ENCODE results near the gene MCRIP1. TPM values are rescaled to one million over a fixed set of nuclear protein-coding genes. Genes with fewer than 3 reads are reported as not detected.

Gene MCRIP1, protein sequence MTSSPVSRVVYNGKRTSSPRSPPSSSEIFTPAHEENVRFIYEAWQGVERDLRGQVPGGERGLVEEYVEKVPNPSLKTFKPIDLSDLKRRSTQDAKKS
- total RNA-seq, result 100 to 1,000 TPM in 1 of 2 donors, 10 to 100 TPM in 1; 51.0 to 146 TPM
- polyA plus RNA-seq (ENCODE audit: insufficient read length in 2 of 2), result 100 to 1,000 TPM; 216 to 234 TPM
- long read RNA-seq, donor 1, transcript MCRIP1-203 (6 exons, 925 nt), result minor isoform, 23 of 131 reads
- long read RNA-seq, donor 1, transcript MCRIP1-207 (4 exons, 2,775 nt), result minor isoform, 16 of 131 reads
- long read RNA-seq, donor 1, transcript MCRIP1-201 (5 exons, 1,209 nt), result major isoform, 79 of 131 reads
- long read RNA-seq, donor 1, partial matches to known transcripts, result 0 of 131 reads
- long read RNA-seq, donor 1, other reads (novel, unspliced or antisense), result 0 of 131 reads
- long read RNA-seq, donor 2, transcript MCRIP1-203 (6 exons, 925 nt), result minor isoform, 9 of 47 reads
- long read RNA-seq, donor 2, transcript MCRIP1-207 (4 exons, 2,775 nt), result minor isoform, 5 of 47 reads
- long read RNA-seq, donor 2, transcript MCRIP1-201 (5 exons, 1,209 nt), result major isoform, 24 of 47 reads
- long read RNA-seq, donor 2, partial matches to known transcripts, result 6 of 47 reads
- long read RNA-seq, donor 2, other reads (novel, unspliced or antisense), result 0 of 47 reads
- long read RNA-seq, donor 3, transcript MCRIP1-203 (6 exons, 925 nt), result minor isoform, 6 of 53 reads
- long read RNA-seq, donor 3, transcript MCRIP1-207 (4 exons, 2,775 nt), result minor isoform, 5 of 53 reads
- long read RNA-seq, donor 3, transcript MCRIP1-201 (5 exons, 1,209 nt), result major isoform, 30 of 53 reads
- long read RNA-seq, donor 3, partial matches to known transcripts, result 7 of 53 reads
- long read RNA-seq, donor 3, other reads (novel, unspliced or antisense), result 0 of 53 reads
- long read RNA-seq, donor 4, transcript MCRIP1-203 (6 exons, 925 nt), result minor isoform, 17 of 119 reads
- long read RNA-seq, donor 4, transcript MCRIP1-207 (4 exons, 2,775 nt), result minor isoform, 6 of 119 reads
- long read RNA-seq, donor 4, transcript MCRIP1-210 (4 exons, 577 nt), result minor isoform, 6 of 119 reads
- long read RNA-seq, donor 4, transcript MCRIP1-201 (5 exons, 1,209 nt), result major isoform, 75 of 119 reads
- long read RNA-seq, donor 4, partial matches to known transcripts, result 7 of 119 reads
- long read RNA-seq, donor 4, other reads (novel, unspliced or antisense), result 0 of 119 reads

- WGBS (ENCODE audit: insufficient coverage), result under 1% methylated on average over 74 of the region's 76 CpGs
- peak within 1 kb of the TSS; percentile 88 for H3K4me3 ChIP-seq (ENCODE audit: low read depth, low read length)
- no peaks in the 10 kb centered on the region for H3K27me3 ChIP-seq (ENCODE audit: control insufficient read depth, insufficient read depth, low read length)
- peak within 1 kb of the TSS; percentile 79 for H3K27ac ChIP-seq (ENCODE audit: low read depth, low read length)
- H3K36me3 ChIP-seq (ENCODE audit: control insufficient read depth, insufficient read depth, low read length), result peaks cover 32% of the 10 kb centered on the region
- DNase-seq (ENCODE audit: low read depth in 4 of 6, low spot score in 6 of 6), result peak; percentile 54 to 97 (median 83)
- H3K9me3 ChIP-seq (ENCODE audit: control insufficient read depth, insufficient read depth, low read length), result no peaks in the 10 kb centered on the region
- peaks cover 33% of the 10 kb centered on the region for H3K4me1 ChIP-seq (ENCODE audit: control insufficient read depth, insufficient read depth, low read length)
Measured at GRCh38 chr17:81833160-81833920, at the start of gene MCRIP1. Gene MCRIP1, minus strand, starts transcription at chr17:81833291. Its CDS starts 8,785 bp downstream, at chr17:81824506.

DNA sequence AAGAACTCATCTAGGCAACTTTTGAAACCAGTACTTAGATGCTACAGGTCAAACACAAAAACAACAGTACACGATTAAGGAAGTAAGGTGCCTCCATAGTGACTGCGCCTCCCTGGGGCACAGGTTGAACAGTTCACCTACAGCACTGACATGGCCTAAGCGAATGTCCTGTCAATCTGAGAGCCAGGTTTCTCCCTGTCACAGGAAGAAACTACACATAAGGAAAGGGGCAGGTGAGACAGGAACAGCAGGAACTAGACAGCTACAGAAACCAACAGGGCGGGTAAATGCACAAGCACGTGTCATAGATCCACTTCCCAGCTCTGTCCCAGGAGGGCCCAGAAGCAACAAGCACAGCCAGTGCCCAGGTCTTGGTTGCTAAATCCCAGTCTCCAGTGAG is 46.0 kb upstream of the MCRIP1 start:
- no peak for DNase-seq (ENCODE audit: low read depth in 4 of 6, low spot score in 6 of 6)
- Histone ChIP-seq H3K9me3 (ENCODE audit: control insufficient read depth, insufficient read depth, low read length) (no peaks in the 10 kb centered on the region), H3K27ac (ENCODE audit: low read depth, low read length) (no peak overlapping the region), H3K4me1 (ENCODE audit: control insufficient read depth, insufficient read depth, low read length) (no peaks in the 10 kb centered on the region), H3K27me3 (ENCODE audit: control insufficient read depth, insufficient read depth, low read length) (no peaks in the 10 kb centered on the region), H3K4me3 (ENCODE audit: low read depth, low read length) (no peak overlapping the region), H3K36me3 (ENCODE audit: control insufficient read depth, insufficient read depth, low read length) (peaks cover 52% of the 10 kb centered on the region)
- WGBS (ENCODE audit: insufficient coverage), result 97% methylated on average over 3 of the region's 5 CpGs

DNA sequence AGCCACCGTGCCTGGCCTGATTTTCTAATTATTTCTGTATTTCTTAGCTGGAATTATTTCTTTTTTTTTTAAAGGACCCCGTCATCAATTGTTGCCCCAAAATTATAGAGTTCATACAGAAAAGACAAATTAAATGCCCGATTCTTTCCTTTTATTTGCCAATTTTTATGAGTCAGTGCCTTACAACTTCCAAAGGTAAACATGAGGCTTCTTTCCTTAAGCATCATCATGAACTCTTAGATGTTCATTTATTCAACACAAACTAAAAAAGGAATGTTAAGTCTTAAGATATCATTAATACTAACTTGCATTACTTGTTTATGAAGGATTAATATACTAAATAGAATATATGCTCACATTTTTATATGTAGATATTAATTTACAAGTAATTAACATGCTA is 45.2 kb upstream of the MCRIP1 start:
- Histone ChIP-seq H3K27ac (ENCODE audit: low read depth, low read length) (no peak overlapping the region), H3K4me3 (ENCODE audit: low read depth, low read length) (no peak overlapping the region), H3K9me3 (ENCODE audit: control insufficient read depth, insufficient read depth, low read length) (no peaks in the 10 kb centered on the region), H3K4me1 (ENCODE audit: control insufficient read depth, insufficient read depth, low read length) (no peaks in the 10 kb centered on the region), H3K27me3 (ENCODE audit: control insufficient read depth, insufficient read depth, low read length) (no peaks in the 10 kb centered on the region), H3K36me3 (ENCODE audit: control insufficient read depth, insufficient read depth, low read length) (peaks cover 46% of the 10 kb centered on the region)
- DNase-seq (ENCODE audit: low read depth in 4 of 6, low spot score in 6 of 6), result no peak
- 92% methylated on average over 2 of the region's 3 CpGs for WGBS (ENCODE audit: insufficient coverage)

- Histone ChIP-seq H3K36me3 (ENCODE audit: control insufficient read depth, insufficient read depth, low read length) (peaks cover 42% of the 10 kb centered on the region), H3K9me3 (ENCODE audit: control insufficient read depth, insufficient read depth, low read length) (no peaks in the 10 kb centered on the region), H3K4me1 (ENCODE audit: control insufficient read depth, insufficient read depth, low read length) (peaks cover 4% of the 10 kb centered on the region), H3K4me3 (ENCODE audit: low read depth, low read length) (no peak overlapping the region), H3K27me3 (ENCODE audit: control insufficient read depth, insufficient read depth, low read length) (no peaks in the 10 kb centered on the region), H3K27ac (ENCODE audit: low read depth, low read length) (no peak overlapping the region)
- no peak for DNase-seq (ENCODE audit: low read depth in 4 of 6, low spot score in 6 of 6)
- 94% methylated on average over 3 of the region's 5 CpGs for WGBS (ENCODE audit: insufficient coverage)
Measured at GRCh38 chr17:81877569-81877968, 44.5 kb upstream of the MCRIP1 start.

DNA sequence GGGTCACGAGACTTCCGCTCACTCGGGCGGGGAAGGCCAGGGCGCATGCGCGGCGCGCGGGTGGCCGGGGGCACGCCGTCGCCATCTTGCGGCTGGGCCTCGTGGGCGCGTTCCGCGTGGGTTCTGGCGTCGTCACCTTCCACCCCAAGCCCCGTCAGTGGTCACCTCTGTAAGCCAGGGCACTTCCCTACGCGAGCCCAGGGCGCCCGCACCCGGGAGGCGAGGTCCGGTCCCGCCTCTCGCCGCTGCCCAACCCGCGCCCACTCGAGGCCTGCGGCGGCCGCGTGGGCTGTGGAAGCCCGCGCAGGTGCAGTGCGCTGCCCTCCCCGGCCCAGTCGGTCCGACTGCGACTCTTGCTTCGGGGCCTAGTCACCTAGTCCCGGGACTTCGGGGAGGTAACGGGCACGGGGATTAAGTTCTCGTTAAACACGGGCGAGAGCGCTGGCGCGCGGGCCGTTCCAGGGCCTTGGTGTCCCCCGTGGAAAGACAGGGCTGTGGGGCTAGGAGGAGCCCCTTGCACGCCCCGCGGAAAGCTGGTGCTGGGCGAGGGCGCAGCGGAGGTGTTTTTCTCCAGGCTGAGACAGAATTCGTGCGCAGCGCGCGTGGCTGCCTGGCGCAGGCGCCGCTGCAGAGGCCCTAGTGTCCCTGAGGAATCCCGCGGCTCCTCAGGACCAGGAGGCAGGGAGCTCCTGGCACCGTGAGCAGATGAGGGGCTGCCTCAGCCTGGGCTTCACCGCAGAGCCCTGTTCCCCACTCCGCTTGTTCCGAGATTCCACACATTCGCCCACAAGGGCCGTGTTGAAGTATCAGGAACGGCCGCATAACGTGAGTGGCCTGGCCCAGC is 38.5 kb upstream of the MCRIP1 start:
- Histone ChIP-seq H3K27ac (ENCODE audit: low read depth, low read length) (peak overlapping the region; percentile 91), H3K4me3 (ENCODE audit: low read depth, low read length) (peak overlapping the region; percentile 86), H3K36me3 (ENCODE audit: control insufficient read depth, insufficient read depth, low read length) (peaks cover 40% of the 10 kb centered on the region), H3K9me3 (ENCODE audit: control insufficient read depth, insufficient read depth, low read length) (no peaks in the 10 kb centered on the region), H3K27me3 (ENCODE audit: control insufficient read depth, insufficient read depth, low read length) (no peaks in the 10 kb centered on the region), H3K4me1 (ENCODE audit: control insufficient read depth, insufficient read depth, low read length) (peaks cover 38% of the 10 kb centered on the region)
- DNase-seq (ENCODE audit: low read depth in 4 of 6, low spot score in 6 of 6), result peak; percentile 78 to 97 (median 86)
- under 1% methylated on average over 86 of the region's 86 CpGs for WGBS (ENCODE audit: insufficient coverage)

- DNase-seq (ENCODE audit: low read depth in 4 of 6, low spot score in 6 of 6), result no peak
- peak within 1 kb of the TSS; percentile 91 for H3K27ac ChIP-seq (ENCODE audit: low read depth, low read length)
- WGBS (ENCODE audit: insufficient coverage), result 0% methylated on average over 56 of the region's 64 CpGs
- H3K27me3 ChIP-seq (ENCODE audit: control insufficient read depth, insufficient read depth, low read length), result no peaks in the 10 kb centered on the region
- peak within 1 kb of the TSS; percentile 86 for H3K4me3 ChIP-seq (ENCODE audit: low read depth, low read length)
- no peaks in the 10 kb centered on the region for H3K9me3 ChIP-seq (ENCODE audit: control insufficient read depth, insufficient read depth, low read length)
- peaks cover 46% of the 10 kb centered on the region for H3K36me3 ChIP-seq (ENCODE audit: control insufficient read depth, insufficient read depth, low read length)
- H3K4me1 ChIP-seq (ENCODE audit: control insufficient read depth, insufficient read depth, low read length), result peaks cover 40% of the 10 kb centered on the region
Measured at GRCh38 chr17:81870981-81871386, 37.9 kb upstream of the MCRIP1 start, which contains the start of gene ARHGDIA. Gene ARHGDIA, minus strand, starts transcription at chr17:81871337. Its CDS starts 1,407 bp downstream, at chr17:81869930.

DNA sequence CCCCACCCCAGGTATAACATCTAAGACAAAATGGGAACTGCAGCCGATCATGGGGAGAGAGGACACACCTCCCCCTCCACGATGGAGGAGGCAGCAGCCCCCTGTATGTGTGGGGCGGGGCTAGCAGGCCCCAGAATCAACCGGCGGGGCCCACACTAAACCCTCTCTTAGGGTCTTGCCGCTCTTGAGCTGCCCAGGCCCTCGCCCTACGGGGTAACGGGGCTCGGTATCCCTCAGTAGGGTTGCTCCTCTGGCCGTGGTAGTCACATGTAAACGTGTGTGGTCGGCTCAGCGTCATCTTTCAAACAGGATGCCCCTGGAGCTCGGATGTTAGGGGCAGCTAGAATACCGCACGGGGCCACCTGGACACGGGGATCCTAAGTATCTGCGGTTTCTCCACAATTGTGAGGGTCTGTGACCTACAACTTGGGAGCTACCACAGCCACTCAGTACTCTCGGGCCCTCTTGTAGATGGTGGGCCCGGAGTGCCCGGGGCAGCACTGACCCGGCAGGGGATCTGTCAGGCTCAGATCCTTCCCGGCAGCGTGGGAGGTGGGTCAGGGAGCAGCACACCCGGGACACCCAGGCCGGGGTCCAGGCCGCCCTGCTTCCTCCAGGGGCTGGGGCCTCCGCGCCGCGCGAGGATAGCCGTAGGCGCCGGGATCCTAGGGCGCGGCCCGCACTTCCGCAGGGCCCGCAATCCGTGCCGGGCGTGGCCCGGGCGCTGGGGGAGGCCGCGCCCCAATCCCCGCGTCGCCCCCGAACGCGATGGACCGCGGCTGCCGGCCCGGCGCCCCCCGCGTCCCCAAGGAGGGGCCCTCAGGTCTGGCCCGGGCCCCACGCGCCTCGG is 37.3 kb upstream of the MCRIP1 start:
- Histone ChIP-seq H3K4me1 (ENCODE audit: control insufficient read depth, insufficient read depth, low read length) (peaks cover 40% of the 10 kb centered on the region), H3K27me3 (ENCODE audit: control insufficient read depth, insufficient read depth, low read length) (no peaks in the 10 kb centered on the region), H3K9me3 (ENCODE audit: control insufficient read depth, insufficient read depth, low read length) (no peaks in the 10 kb centered on the region), H3K36me3 (ENCODE audit: control insufficient read depth, insufficient read depth, low read length) (peaks cover 52% of the 10 kb centered on the region), H3K4me3 (ENCODE audit: low read depth, low read length) (peak overlapping the region; percentile 73), H3K27ac (ENCODE audit: low read depth, low read length) (peak overlapping the region; percentile 82)
- WGBS (ENCODE audit: insufficient coverage), result under 1% methylated on average over 60 of the region's 65 CpGs
- DNase-seq (ENCODE audit: low read depth in 4 of 6, low spot score in 6 of 6), result peak in 1 of 6 donors; percentile 40
